Transverse colon (tissue), 4 donors: Measurements from ENCODE around the gene TECPR1.

Experiments
- CTCF ChIP-seq, 5 experiments: fragments of 200-600 bp in 3 of 5; fragments of 450-650 bp in 2 of 5; sonication (generic) in 3 of 5; IDR thresholded peaks; 1 replicate in 2 of 5; 2 replicates in 3 of 5; pipeline ENCODE4 v1.5.1; 2016 to 2017; ENCODE audit warnings: antibody characterized with exemption in 5 of 5, inconsistent platforms in 3 of 5, mild to moderate bottlenecking in 2 of 5, moderate library complexity in 1 of 5
- EP300 ChIP-seq: sonication (generic); formaldehyde crosslinking; IDR thresholded peaks from one replicate; pipeline ENCODE4 v1.6.1; 2017; ENCODE audit warnings: antibody characterized with exemption, low read depth
- POLR2AphosphoS5 ChIP-seq, 3 donors: sonication (generic); formaldehyde crosslinking; IDR thresholded peaks; one replicate each; pipeline ENCODE4 v1.6.1; 2016; ENCODE audit warnings: antibody characterized with exemption in 3 of 3

- TF ChIP-seq EP300 (no peak), CTCF (IDR thresholded peaks at IDR 0.05) (no peak), POLR2AphosphoS5 (IDR thresholded peaks at IDR 0.05) (no peak)
Measured at GRCh38 chr7:98256431-98256830, 4.4 kb upstream of the TECPR1 start.
